ENCODE results near the gene TTC39C. TPM values are rescaled to one million over a fixed set of nuclear protein-coding genes. Genes with fewer than 3 reads are reported as not detected.
A peak's percentile ranks its signal among the peaks of the same experiment; 100 is the strongest.

Gene TTC39C
- 54.2 TPM for total RNA-seq

GRCh38 chr18:24014062-24014985, at the start of gene TTC39C:
Gene TTC39C, plus strand, starts transcription at chr18:24014754. Its CDS starts 118 bp downstream, at chr18:24014872.
- DNase-seq (ENCODE audit: low spot score in 2 of 2) (peak; percentile 62 to 66), FAIRE-seq (no peak)

- no peak for FAIRE-seq
Measured at GRCh38 chr18:23966909-23967308, 47.6 kb upstream of the TTC39C start.

GRCh38 chr18:23967321-23968089, 47.0 kb upstream of the TTC39C start:
- DNase-seq (ENCODE audit: low spot score in 2 of 2) (no peak), FAIRE-seq (no peak)

More at GRCh38 chr18:23966909-23967308, 47.6 kb upstream of the TTC39C start:
- DNase-seq (ENCODE audit: low spot score in 2 of 2), result no peak

GRCh38 chr18:23968638-23969604, 45.6 kb upstream of the TTC39C start:
- FAIRE-seq (no peak), DNase-seq (ENCODE audit: low spot score in 2 of 2) (no peak)

- no peak for DNase-seq (ENCODE audit: low spot score in 2 of 2)
- FAIRE-seq, result no peak
Measured at GRCh38 chr18:23969664-23970063, 44.9 kb upstream of the TTC39C start.

GRCh38 chr18:23970161-23971096, 44.1 kb upstream of the TTC39C start:
- DNase-seq (ENCODE audit: low spot score in 2 of 2) (no peak), FAIRE-seq (no peak)

- no peak for DNase-seq (ENCODE audit: low spot score in 2 of 2)
- FAIRE-seq, result no peak
Measured at GRCh38 chr18:23971097-23971440, 43.5 kb upstream of the TTC39C start.

- DNase-seq (ENCODE audit: low spot score in 2 of 2), result no peak
- FAIRE-seq, result no peak
Measured at GRCh38 chr18:23971666-23972230, 42.8 kb upstream of the TTC39C start.

GRCh38 chr18:23972453-23972852, 42.1 kb upstream of the TTC39C start:
- DNase-seq (ENCODE audit: low spot score in 2 of 2) (no peak), FAIRE-seq (no peak)

- DNase-seq (ENCODE audit: low spot score in 2 of 2) (no peak), FAIRE-seq (no peak)
Measured at GRCh38 chr18:23977103-23977502, 37.5 kb upstream of the TTC39C start.

- FAIRE-seq (no peak), DNase-seq (ENCODE audit: low spot score in 2 of 2) (no peak)
Measured at GRCh38 chr18:23977719-23978483, 36.7 kb upstream of the TTC39C start.

GRCh38 chr18:23981369-23981980, 33.1 kb upstream of the TTC39C start:
- no peak for DNase-seq (ENCODE audit: low spot score in 2 of 2)
- FAIRE-seq, result no peak

- DNase-seq (ENCODE audit: low spot score in 2 of 2) (no peak), FAIRE-seq (no peak)
Measured at GRCh38 chr18:23982155-23983079, 32.1 kb upstream of the TTC39C start.

GRCh38 chr18:23983112-23983511, 31.4 kb upstream of the TTC39C start:
- FAIRE-seq (no peak), DNase-seq (ENCODE audit: low spot score in 2 of 2) (no peak)

- FAIRE-seq (no peak), DNase-seq (ENCODE audit: low spot score in 2 of 2) (no peak)
Measured at GRCh38 chr18:23986600-23987359, 27.8 kb upstream of the TTC39C start.

Measured in frontal cortex (tissue), 4 donors.